Fibroblast of upper back skin (primary cell): ENCODE results near the gene SIAH1.
"Not testable (repeated sequence)": the region's sequence is repeated elsewhere in the genome, so short reads cannot be mapped to it uniquely, and the experiment has no call there.

ENCODE experiments used
- DNase-seq: peaks from one replicate; pipeline ENCODE4 v3.0.0-alpha.2; 2013

Gene SIAH1

DNA sequence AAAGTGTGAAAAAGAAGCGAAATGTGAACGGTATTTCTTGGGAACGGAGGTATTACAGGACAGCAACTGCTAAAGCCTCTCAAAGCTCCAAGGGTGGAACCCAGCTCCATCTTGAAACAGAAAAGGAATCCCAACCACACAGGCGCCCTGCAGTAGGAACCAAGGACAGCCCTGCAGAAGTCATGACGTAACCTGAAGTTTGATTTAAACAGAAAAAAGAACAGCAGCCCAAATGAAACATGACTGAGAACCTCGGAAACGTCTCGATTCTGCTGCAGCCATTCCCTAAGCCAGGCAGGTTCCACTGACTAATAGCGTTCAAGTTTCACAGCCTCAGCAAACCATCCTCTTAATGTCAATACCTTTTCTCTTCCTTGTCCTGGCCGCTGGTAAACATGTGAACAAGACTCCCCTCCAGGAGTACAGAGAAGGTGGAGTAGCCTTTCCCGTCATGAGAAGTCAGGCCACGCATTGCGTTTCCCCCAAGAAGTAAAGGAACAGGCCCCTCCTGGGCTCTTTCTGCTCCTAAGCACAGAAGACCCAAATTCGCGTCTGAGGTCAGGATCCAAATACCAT is 20.1 kb downstream of the SIAH1 start:
- DNase-seq: no peak

DNA sequence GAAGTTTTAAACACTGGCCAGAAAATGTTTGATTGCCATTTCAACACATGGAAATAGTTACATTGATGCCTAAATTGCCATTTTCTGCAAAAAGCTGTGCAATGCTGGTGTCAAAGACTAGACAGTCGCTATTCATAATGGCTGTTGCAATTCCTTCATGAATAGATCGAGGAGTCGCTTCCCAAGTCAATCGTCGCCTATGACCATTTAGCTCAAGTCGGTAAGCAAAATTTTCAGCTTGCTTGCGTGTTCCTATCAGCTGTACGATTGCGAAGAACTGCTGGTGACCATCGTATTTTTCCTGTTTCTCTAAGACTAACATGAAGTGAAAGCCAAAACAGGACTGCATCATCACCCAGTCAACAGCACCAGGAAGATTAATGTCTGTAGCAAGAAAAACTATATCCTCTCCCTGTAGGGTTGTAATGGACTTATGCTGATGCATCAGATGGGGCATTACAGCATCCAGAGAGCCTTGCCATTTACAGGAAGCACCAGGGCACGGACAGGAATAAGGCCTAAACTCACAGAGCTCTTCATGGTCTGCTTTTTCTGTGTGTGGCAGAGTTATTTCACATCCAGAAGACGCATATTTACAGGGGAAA is 23.6 kb downstream of the SIAH1 start:
- no peak for DNase-seq

DNA sequence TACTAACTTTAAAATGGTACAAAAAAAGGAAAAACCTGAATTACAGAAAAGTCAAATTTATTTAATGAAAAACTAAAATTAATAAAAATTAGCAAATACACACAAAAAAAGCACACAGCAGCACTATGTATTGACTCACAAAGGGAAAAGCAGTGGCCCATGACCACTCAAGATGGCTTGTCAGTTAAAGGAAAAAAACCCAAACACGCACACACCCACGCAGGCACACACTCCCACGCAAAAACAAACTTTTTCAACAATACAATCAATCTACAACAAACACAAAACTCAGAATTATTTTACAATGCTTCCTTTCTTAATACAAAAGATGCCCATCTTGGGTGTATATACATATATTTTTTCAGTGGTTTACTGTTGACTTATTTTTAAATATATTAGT is 24.2 kb downstream of the SIAH1 start:
- no peak for DNase-seq

DNA sequence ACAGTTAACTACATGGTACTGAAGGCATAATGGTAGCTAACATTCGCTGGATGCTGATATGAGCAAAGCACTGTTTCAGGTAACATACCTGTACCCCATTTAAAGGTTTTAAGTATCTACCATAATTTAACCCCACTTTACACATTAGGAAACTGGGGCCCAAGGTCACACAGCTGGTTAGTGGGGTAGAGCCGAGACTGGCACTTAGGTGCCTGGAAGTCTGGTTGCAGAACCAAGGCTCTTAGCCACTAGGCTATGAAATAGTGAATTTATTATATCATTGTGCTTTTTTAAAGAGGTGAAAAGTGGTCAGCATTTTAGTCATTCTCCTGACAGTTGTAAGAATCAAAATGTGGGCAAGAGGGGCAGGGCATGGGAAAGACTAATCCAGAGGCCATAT is 25.2 kb downstream of the SIAH1 start:
- no peak for DNase-seq

DNA sequence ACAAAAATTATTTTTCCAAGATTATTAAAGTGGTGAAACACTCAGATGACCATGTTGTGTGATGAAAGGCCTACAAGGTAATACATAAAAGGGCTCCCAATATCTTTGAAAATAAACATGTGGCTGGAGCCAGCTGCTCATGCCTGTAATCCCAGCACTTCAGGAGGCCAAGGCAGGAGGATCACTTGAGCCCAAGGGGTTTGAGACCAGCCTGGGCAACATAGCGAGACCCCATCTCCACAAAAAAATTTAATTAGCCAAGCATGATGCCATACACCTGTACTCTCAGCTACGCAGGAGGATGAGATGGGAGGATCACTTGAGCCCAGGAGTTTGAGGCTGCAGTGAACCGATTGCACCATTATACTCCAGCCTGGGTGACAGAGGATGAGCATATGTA is 26.8 kb downstream of the SIAH1 start:
- DNase-seq: no peak

DNA sequence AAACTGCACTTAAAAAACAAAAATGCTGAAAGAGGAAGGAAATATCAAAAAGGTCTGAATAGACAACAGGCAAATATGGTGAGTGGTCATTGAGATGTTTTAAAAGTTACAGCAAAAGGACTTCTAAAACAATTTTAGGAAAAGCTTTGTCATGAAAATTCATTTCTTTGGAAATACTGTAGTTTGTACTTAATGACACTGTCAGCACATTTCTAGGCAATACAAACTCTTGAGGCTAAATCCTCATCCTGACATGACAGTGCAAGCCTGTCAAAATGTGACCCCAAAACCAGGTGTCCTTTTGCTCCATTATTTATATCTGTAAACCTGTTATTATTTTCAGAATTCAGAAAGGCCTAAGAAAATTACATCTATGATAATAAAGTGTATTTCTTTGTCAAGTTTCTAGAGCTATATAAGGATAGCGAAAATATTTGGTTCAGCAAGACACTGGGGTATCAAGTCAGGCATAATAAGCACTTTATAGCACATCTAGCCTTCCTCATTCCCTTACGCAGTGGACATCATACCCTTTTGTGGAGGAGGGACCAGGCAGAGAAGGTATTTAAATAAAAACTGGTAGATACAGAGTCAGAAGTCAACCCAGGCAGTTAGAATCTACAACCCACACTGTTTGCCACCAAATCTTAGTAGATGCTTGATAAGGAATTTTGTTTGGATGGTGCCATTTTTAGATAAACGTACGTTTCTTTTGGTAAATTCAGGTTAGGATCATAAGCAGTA is 28.4 kb downstream of the SIAH1 start:
- DNase-seq: no peak

DNA sequence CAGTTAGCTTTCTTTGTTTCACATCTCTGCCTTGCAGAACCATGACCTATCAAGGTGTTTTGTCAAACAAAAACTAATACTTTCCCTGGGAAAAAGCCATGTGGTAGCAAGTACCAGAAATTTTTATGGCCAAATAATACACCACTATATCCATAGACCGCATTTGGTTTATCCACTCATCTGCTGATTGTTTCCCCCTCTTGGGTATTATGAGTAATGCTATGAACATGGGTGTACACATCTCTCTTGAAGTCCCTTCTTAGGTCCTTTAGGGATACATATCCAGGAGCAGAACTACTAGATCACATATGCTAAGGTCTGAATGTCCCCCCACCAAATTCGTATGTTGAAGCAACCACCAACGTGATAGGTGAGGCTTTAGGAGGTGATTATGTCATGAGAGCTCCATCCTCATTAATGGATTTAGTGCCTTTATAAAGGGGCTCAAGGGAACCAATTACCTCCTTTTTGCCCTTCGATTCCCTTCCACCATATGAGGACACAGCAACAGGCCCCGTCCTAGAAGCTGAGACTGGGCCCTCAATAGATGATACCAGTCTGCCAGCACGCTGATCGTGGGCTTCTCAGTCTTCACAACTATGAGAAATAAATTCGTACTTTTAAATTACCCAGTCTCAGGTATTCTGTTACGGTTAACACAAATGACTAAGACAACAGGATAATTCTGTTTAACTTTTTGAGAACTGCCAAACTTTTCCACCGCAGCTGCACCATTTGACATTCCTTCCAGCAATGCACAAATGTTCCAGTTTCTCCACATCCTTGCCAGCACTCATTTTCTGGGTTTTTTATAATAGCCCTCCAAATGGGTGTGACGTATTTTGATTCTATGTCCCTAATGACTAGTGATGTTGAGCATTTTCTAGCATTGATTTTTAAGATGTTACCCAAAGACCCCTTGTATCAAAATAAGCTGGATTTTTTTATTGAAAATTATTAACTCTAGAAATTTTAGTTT is 30.0 kb downstream of the SIAH1 start:
- peak; percentile 25 for DNase-seq

DNA sequence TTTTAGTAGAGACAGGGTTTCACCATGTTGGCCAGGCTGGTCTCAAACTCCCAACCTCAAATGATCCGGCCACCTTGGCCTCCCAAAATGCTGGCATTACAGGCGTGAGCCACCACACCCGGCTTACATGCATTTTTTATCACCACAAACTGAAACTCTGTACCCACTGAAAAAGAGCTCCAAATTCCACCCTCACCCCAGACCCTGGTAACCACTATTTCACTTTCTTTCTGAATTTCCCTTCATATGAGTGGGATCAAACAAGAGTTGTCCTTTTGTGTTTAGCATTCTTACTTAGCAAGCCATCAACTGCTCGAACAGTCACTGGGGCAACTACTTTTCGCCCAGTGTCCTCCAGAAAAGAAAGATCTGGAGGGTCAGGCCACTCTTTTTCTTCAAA is 30.8 kb downstream of the SIAH1 start:
- not testable (repeated sequence) for DNase-seq

DNA sequence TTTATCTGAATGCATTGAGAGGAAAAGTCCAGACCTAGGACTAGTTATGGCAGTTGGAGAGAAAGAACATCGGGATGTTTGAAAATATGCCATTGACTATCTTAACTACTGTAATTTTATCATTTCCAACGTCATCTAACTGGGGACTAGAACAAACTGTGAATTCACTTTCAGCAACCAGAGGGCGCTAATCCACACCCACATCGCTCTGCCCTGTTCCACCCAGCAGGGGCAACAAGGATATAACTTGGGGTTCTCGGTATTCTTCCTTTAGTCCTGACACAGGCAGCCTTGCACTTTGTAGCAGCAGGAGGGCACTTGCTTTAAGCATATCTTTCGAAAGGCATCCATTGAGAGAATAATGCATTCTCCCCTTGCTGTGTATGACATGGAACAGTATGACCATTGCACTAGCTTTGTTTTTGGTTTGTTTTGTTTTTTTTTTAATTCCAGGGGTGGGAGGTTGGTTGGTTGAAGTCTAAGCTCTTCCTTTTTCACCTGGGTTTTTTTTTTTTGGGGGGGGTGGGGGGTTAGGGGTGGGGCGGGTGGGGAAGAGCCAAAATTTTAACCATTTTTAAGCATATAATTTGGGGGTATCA is 31.5 kb downstream of the SIAH1 start:
- DNase-seq: peak; percentile 76

DNA sequence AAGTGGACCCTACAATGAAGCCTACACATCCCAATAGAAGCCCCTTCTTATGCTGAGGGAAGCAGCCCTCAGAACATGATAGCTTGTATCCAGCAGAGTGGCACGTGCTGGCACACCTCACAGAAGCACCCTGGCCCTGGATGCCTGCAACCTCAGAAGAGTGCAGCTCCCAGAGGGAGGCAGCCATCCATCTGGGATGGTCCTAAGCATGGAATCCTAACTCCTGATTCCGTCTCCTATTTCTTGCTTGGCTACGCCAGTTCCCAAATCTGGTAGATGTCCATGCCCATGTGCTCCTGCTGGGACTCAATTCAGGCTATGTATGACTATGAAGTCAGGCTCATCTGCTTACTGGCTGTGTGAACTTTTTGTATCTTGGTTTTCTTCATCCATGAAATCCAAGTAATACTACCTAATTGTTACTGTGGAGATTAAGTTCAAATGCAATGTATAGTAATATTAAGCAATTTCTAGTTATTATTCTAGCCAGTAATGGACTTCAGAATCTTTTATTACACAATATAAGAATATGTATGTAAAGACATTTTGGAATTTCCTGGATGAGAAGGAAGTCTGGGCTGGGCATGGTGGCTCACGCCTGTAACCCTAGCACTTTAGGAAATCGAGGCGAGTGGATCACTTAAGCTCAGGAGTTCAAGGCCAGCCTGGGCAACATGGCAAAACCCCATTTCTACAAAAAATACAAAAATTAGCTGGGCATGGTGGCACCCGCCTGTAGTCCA is 32.4 kb downstream of the SIAH1 start:
- no peak for DNase-seq

DNA sequence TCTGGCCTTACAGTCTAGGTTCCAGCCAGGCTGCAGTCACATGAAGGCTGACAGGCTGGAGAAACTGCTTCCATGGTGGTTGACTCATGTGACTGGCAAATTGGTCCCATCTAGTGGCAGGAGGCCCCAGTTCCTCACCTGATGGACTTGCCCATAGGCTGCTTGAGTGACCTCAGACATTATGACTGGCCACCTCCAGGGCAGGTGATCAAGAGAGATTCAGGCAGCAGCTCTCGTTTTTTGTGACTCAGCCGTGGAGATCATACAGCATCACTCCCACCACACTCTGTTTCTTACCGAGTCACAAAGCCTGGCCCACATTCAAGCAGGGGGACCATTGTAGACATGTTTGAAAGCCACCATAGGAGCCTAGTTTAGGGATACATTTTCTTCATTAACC is 34.5 kb downstream of the SIAH1 start:
- no peak for DNase-seq

DNA sequence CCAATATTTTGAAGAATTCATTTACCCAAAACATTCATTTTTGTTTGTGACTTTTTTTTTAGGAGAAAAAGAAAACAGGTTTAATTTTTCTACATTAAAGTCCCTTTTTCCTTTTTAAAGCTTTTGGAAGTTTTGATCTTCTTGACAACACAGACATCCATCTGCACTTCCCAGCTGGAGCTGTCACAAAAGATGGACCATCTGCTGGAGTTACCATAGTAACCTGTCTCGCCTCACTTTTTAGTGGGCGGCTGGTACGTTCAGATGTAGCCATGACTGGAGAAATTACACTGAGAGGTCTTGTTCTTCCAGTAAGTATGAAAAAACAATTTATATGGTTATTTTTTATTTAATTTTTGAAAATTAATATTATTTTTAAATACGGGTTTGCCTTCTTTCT is 37.2 kb downstream of the SIAH1 start:
- DNase-seq: no peak

DNA sequence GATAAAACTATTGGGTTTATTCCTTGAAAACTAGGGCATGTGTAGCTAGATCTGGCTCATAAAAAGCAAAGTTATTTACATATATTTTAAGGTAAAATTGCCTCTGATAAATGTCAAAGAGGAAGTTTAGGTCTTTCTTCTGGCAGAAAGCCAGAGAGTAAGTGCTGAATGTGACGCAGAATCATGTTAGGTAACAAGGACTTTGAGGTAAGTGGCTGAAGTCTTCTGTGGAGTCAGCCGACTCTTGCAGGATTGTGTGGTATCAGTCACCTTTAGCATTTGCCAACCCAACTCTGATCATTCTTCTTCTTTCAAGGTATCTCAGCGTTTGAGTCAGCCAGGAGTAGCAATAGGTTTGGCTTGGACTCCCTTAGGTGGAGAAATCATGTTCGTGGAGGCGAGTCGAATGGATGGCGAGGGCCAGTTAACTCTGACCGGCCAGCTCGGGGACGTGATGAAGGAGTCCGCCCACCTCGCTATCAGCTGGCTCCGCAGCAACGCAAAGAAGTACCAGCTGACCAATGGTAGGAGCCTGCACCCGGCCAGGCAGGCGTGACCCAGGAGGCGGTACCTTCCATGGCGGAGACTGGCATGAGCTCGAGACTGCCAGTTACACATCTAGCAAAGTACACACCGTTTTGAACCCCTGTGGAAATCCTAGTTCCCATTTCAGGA is 37.9 kb downstream of the SIAH1 start:
- no peak for DNase-seq

DNA sequence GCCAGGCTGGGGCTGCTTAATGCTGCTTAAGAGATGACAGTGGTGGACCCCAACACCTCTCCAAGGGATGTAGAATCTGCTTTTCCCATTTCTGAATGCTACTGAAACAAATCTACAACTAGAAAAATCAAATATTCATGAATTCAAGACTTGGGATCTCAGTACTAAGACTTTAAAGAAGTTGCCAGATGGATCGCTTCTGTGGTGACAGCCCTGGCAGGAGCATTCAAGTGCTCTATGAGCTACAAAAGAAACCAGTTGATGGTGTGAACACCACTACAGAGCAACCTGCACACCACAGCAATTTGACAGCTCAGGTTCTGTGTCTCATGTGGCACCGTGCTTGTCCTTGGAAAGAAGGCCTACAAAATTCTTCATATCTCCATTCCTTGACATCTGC is 42.6 kb downstream of the SIAH1 start:
- no peak for DNase-seq

DNA sequence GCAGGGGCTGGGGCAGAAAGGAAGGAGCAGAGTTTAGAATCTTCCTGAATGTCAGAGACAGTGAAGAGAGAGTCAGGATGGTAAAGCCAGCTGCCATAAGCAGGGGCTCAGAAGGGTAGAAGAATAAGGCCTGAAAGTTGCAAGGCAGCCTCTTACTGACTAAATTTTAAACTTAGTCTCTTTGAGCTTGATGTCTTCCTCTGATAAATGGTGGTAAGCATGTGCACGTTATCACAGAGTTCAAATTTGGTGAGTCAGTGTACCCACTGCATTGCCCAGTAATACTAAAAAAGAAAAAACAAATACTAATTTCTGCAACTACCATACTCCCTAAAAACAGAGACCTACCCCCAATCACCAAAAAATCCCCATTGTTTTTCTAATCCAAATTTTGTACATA is 45.2 kb downstream of the SIAH1 start:
- no peak for DNase-seq

DNA sequence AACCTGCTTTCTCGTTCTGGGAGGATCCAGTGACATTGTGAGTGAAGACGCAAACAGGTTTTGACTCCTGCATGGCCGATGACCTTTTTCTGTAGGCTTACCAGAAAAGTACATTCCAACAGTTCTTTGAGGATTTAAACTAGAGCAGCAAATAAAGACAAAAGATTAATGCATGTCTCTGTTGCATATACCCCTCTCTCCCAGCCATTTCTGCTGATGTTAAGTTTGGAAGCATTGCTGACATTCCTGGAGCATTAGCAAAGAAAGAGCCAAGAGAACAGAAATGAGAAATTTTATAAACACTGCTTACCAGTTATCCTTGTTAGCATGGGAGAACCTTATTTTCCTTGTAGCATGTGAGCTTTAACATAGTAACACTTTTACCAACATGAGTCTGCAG is 49.3 kb downstream of the SIAH1 start:
- DNase-seq: peak; percentile 78

DNA sequence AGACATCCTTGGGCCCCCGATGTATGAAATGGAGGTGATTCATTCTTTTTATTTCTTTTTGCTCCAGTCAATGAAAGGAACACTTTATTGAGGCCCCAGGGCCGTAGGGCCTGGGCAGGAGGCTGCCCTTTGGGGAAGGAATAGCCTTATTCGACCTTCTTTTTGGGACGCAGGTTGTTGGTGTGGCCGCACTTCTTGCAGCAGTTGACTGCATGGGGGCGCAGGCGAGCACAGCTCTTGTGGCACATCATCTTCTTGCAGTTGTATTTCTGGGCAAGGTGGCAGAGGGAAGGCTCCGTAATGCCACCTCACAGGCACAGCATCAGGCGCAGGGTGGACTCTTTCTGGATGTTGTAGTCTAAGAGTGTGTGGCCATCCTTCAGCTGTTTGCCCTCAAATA is 50.9 kb downstream of the SIAH1 start:
- no peak for DNase-seq

DNA sequence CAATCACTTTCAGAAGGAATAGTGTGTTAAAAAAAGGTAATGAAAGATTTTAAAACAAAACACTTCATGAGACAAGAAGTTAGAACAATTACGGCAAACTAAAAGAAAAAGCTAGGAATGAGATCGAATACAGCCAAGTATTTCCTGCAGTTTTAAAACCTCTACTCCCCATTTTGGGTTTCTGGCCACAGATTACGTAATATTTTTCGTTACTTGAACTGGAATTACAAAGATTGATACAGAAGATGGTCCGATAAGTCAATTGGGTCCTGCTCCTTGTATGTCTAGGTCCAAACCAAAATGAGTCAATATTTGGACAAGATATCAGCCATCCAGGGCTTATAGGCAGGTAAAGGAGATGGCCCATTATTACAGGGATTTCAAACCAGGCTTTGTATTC is 52.2 kb downstream of the SIAH1 start:
- no peak for DNase-seq

DNA sequence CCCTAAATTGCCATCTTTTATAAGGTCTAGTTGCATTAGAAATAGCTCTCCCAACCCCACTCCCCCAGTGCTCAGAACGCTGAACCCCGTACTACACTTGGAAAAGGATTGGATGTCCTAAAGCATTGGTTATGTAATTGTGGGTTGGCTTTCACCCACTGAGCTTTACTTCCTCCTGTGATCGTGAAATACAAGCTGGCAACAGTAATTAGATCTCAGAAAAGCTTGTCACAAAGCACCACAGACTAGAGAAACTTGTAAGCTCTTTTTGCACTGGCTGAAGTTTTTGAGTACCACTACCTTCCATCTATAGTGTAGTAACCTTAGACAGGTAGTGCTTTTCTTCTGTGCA is 54.4 kb downstream of the SIAH1 start:
- no peak for DNase-seq

DNA sequence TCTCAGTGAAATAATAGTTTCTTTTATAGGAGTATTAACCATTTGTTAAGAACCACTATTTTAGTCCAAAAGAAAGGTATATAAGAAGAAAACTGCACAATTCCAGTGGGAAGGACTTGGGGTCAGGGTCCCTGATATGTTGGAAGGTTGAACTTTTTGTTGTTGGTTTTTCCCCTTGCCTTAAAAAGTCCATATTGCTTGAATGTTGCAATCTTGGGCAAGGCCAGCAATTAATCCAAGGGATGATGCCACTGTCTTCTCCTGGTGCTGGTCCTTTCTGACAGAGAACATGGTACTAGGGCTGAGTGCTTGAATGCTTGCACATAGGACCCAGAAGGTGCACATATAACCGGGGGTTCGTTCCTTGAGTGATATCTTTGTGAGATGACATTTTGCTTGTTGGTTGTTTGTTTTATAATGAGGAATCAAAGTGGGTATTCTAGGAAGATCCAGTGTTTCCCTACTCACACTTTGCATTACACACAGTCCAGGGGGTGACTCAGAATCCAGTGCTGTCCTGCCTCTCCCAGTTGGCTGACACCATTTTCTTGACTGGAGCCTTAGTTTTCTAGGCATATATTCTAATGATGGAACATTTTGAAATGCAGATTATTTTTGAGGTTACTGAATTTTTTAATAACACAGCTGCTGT is 54.9 kb downstream of the SIAH1 start:
- DNase-seq: no peak

DNA sequence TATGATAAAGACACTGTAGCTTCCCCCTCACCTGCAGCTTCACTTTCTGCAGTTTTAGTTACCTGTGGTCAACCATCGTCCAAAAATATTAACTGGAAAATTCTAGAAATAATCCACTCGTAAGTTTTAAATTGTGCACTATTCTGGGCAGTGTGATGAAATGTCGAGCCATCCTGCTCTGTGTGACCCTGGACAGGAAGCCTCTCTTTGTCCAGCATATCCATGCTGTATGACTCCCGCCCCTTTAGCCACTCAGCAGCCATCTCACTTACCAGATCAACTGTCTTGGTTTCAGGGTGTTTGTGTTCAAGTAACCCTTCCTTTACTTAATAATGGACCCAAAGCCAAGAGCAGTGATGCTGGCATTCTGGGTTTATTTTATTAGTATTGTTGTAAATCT is 56.1 kb downstream of the SIAH1 start:
- DNase-seq: no peak
